WI38 (cell line): ENCODE measurements around the gene SNX9.
"Not testable (repeated sequence)": the region's sequence is repeated elsewhere in the genome, so short reads cannot be mapped to it uniquely, and the experiment has no call there.

Experiments used
- H3K4me3 ChIP-seq: 2 replicates; pipeline ENCODE4 v1.5.1; 2011; ENCODE audit warnings: low read depth, mild to moderate bottlenecking, control low read depth, low read length
- TF ChIP-seq, protein P1 (sequence below): IDR thresholded peaks from 2 replicates; pipeline ENCODE4 v1.5.1; 2012; ENCODE audit warnings: low read depth, mild to moderate bottlenecking, control low read depth, low read length

SNX9 gene

GRCh38 chr6:157853018-157853805 lies 30.2 kb downstream of the SNX9 start:
- TF ChIP-seq, protein P1, sequence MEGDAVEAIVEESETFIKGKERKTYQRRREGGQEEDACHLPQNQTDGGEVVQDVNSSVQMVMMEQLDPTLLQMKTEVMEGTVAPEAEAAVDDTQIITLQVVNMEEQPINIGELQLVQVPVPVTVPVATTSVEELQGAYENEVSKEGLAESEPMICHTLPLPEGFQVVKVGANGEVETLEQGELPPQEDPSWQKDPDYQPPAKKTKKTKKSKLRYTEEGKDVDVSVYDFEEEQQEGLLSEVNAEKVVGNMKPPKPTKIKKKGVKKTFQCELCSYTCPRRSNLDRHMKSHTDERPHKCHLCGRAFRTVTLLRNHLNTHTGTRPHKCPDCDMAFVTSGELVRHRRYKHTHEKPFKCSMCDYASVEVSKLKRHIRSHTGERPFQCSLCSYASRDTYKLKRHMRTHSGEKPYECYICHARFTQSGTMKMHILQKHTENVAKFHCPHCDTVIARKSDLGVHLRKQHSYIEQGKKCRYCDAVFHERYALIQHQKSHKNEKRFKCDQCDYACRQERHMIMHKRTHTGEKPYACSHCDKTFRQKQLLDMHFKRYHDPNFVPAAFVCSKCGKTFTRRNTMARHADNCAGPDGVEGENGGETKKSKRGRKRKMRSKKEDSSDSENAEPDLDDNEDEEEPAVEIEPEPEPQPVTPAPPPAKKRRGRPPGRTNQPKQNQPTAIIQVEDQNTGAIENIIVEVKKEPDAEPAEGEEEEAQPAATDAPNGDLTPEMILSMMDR = no peak
- no peak overlapping the region for H3K4me3 ChIP-seq

- H3K4me3 ChIP-seq = no peak overlapping the region
- TF ChIP-seq, protein P1 = no peak
Observed at GRCh38 chr6:157853902-157854502, 31.0 kb downstream of the SNX9 start.

DNA sequence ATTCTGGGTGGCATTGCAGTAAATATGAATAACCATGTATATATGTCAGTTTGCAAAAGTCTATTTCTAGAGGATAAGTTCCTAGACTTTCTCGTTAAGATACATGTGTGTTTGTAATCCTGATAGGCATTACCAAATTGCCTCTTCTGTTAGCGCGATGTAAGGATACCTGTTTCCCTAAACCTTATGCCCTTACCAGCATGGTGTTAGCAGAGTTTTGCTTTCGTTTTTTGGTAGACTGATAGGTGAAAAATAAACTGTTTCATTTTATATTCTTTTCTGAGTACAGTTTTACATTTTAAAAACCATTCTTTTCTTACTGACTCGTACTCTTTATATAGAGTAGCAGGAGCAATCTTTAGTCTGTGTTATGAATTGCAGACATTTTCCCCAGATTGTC lies 32.3 kb downstream of the SNX9 start:
- TF ChIP-seq, protein P1 = no peak
- H3K4me3 ChIP-seq = no peak overlapping the region

DNA sequence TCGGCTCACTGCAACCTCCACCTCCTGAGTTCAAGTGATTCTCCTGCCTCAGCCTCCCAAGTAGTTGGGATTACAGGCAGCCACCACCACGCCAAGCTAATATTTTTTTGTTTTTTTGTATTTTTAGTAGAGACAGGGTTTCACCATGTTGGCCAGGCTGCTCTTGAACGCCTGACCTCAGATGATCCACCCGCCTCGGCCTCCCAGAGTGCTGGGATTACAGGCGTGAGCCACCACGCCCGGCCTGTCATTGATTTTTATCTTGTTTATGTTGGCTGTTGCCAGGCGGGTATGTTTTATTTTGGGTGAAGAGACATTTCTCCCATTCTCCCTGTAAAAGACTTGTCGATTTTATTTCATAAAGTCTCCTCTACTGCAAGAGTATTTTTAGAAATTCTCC lies 32.8 kb downstream of the SNX9 start:
- H3K4me3 ChIP-seq = not testable (repeated sequence)

- H3K4me3 ChIP-seq = not testable (repeated sequence)
Observed at GRCh38 chr6:157858664-157859063, 35.6 kb downstream of the SNX9 start.

DNA sequence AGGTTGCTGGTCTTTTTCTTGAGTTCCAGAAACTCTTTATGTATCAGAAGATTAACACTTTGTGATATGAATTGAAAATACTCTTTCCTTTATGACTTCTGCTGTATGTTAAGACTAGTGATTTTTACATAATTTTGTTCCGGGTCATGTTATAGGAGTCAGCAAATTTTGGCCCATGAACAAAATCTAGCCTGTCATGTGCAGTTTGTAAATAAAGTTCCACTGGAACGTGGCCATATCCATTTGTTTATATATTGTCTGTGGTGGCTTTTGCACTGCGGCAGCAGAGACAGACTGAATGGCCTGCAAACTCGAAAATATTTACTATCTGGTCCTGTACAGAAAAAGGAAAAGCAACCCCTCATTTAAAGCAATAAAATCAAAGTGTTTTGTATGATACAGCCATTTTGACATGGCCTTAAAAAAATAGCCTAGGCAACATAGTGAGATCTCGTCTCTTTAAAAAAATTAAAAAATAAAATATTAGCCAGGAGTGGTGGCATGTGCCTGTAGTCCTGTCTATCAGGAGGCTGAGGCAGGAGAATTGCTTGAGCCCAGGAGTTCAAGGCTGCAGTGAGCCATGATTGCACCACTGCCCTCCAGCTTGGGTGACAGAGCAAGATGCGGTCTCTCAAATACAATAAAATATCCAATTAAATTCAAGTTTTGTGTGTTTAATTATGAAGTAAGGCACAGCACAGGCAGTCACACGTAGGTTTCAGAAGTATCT lies 36.9 kb downstream of the SNX9 start:
- H3K4me3 ChIP-seq = no peak overlapping the region
- TF ChIP-seq, protein P1 = no peak

DNA sequence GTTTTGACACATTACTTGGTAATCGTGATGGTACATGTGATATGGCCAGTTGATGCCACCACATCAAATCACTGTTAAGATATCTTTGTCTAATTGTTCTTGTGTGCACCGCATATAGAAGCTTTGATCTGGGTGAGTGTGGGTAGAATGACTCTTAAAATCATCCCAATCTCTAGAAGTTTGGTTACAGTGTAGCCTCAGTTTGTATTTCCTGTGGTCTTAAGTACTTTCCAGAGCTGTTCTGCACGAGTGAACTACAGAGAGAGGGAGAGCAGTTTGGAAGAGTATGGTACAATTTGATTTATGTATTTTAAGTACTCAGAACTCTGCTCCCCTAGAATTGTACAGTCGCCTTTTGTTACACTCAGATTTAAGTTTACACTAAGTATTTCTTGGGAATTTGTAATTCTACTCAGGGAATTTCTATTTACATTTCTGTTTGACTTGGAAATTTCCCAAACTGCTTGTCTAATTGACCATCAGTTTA lies 37.5 kb downstream of the SNX9 start:
- H3K4me3 ChIP-seq = no peak overlapping the region
- TF ChIP-seq, protein P1 = no peak

GRCh38 chr6:157861184-157861583 lies 38.1 kb downstream of the SNX9 start:
- TF ChIP-seq, protein P1 = no peak
- H3K4me3 ChIP-seq = no peak overlapping the region
